ENCODE data around the gene ISCA1.

ISCA1 gene

DNA sequence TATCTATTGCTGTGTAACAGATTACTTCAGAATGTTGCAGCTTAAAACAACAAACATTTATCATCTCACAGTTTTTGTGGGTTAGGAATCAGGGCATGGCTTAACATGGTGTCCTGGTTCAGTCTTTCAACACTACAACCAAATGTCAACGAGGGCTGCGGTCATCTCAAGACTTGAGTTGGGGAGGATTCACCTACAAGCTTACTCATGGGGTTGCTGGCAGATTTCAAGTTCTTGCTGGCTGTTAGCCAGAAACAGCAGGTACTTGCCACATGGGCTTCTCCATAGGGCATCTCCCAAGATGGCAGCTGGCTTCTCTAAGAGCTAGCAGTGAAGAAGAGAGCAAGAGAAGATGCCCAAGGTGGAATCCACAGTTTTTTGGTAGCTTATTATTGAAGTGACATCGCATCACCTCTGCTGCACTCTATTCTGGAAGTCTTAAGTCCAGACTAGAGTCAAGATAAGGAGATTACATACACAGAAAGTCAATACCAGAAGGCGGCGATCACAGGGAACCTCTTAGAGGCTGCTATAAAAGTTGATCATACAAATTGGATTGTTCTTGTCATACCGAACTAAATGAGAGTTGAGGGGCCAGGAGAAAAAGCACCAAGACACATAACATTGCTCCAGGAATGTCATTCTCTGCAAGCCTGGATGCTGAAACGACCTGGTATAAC lies 65.1 kb downstream of the ISCA1 start:
- no peak for DNase-seq
